Neural cell (in vitro differentiated cells): Measurements from ENCODE around the gene MERTK.

Source experiments
- CTCF ChIP-seq: fragments of 450-650 bp; IDR thresholded peaks from 2 replicates; pipeline ENCODE4 v1.5.1; 2014; ENCODE audit warnings: antibody characterized with exemption, mild to moderate bottlenecking, moderate library complexity; ENCODE audit not compliant: poor library complexity, severe bottlenecking
- EP300 ChIP-seq: fragments of 450-650 bp; conservative IDR thresholded peaks from 2 replicates; pipeline ENCODE4 v1.6.1; 2014; ENCODE audit warnings: antibody characterized with exemption, mild to moderate bottlenecking, moderate library complexity; ENCODE audit not compliant: poor library complexity, severe bottlenecking
- EZH2 ChIP-seq: fragments of 200-600, 300-800 bp; shearing (Covaris generic), sonication (generic); IDR thresholded peaks from 2 replicates; pipeline ENCODE4 v1.6.1; 2014; ENCODE audit warnings: antibody characterized with exemption, low read length, borderline replicate concordance, mild to moderate bottlenecking; ENCODE audit not compliant: insufficient read depth, poor library complexity, severe bottlenecking
- POLR2AphosphoS5 ChIP-seq: IDR thresholded peaks from 2 replicates; pipeline ENCODE4 v1.6.1; 2012
- RAD21 ChIP-seq: fragments of 450-650 bp; conservative IDR thresholded peaks from 2 replicates; pipeline ENCODE4 v1.6.1; 2014; ENCODE audit warnings: antibody characterized with exemption, mild to moderate bottlenecking, moderate library complexity
- TAF1 ChIP-seq: IDR thresholded peaks from 2 replicates; pipeline ENCODE4 v1.6.1; 2012; ENCODE audit warnings: low read depth
- TF ChIP-seq, protein P1 (sequence below): IDR thresholded peaks from 2 replicates; pipeline ENCODE4 v1.6.1; 2012; ENCODE audit warnings: borderline replicate concordance

GRCh38 chr2:112073875-112074274, 175.5 kb downstream of the MERTK start:
- TF ChIP-seq EP300: no peak
- TF ChIP-seq EZH2: no peak
- TF ChIP-seq CTCF: no peak
- TF ChIP-seq POLR2AphosphoS5: no peak
- TF ChIP-seq RAD21: no peak
- TF ChIP-seq TAF1: no peak
- TF ChIP-seq, protein P1, sequence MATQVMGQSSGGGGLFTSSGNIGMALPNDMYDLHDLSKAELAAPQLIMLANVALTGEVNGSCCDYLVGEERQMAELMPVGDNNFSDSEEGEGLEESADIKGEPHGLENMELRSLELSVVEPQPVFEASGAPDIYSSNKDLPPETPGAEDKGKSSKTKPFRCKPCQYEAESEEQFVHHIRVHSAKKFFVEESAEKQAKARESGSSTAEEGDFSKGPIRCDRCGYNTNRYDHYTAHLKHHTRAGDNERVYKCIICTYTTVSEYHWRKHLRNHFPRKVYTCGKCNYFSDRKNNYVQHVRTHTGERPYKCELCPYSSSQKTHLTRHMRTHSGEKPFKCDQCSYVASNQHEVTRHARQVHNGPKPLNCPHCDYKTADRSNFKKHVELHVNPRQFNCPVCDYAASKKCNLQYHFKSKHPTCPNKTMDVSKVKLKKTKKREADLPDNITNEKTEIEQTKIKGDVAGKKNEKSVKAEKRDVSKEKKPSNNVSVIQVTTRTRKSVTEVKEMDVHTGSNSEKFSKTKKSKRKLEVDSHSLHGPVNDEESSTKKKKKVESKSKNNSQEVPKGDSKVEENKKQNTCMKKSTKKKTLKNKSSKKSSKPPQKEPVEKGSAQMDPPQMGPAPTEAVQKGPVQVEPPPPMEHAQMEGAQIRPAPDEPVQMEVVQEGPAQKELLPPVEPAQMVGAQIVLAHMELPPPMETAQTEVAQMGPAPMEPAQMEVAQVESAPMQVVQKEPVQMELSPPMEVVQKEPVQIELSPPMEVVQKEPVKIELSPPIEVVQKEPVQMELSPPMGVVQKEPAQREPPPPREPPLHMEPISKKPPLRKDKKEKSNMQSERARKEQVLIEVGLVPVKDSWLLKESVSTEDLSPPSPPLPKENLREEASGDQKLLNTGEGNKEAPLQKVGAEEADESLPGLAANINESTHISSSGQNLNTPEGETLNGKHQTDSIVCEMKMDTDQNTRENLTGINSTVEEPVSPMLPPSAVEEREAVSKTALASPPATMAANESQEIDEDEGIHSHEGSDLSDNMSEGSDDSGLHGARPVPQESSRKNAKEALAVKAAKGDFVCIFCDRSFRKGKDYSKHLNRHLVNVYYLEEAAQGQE: no peak
